Measurements from ENCODE around the gene TSPAN5. TPM values are rescaled to one million over a fixed set of nuclear protein-coding genes. Genes with fewer than 3 reads are reported as not detected.
A peak's percentile ranks its signal among the peaks of the same experiment; 100 is the strongest.

TSPAN5 gene
- total and polyA plus RNA-seq, 9 of the 15 experiments (the other 6 are each of a cell fraction or from before 2014, with no cell fraction given): 0.58 to 6.6 (median 0.73) TPM

DNA sequence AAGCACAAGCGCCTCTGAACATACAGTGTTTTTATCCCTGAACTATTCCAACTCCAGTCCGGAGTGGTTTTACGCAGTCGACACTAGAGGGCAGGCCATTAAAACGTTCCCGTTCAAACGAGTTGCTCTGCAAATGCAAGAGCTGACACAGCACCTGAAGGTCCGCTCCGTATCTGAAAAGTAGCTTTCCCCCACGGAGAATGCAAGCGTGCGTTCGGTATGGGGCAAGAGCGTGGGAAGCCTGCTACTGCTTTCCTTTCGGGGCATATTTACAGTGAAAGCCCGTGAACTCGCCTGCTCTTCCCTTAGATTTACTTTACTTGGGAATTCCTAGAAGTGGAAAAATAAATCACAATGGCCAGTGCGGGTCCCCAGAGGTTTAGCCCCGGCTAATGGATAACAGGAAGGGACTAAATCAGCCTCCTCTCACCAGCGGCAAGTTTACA is 190.8 kb downstream of the TSPAN5 start (continued):
- TF ChIP-seq NR1H2 (CRISPR knock-in tag; IDR thresholded peaks at IDR 0.05) (no peak), TAF1 (IDR thresholded peaks at IDR 0.05; ENCODE audit: control insufficient read depth, extremely low read depth, insufficient read depth, low read length, severe bottlenecking) (no peak), RAD21 (CRISPR knock-in tag; conservative IDR thresholded peaks at IDR 0.05 in 1 of 2, IDR thresholded peaks at IDR 0.05 in 1 of 2) (peak; percentile 86 to 87), TOE1 (IDR thresholded peaks at IDR 0.05; ENCODE audit: borderline replicate concordance) (no peak), TOE1 (CRISPR knock-in tag; IDR thresholded peaks at IDR 0.05; ENCODE audit: borderline replicate concordance, low read depth) (no peak), ZNF23 (CRISPR knock-in tag; IDR thresholded peaks at IDR 0.05) (no peak), ATF7 (IDR thresholded peaks at IDR 0.05) (no peak), MYNN (IDR thresholded peaks at IDR 0.05) (no peak), MYNN (CRISPR knock-in tag; IDR thresholded peaks at IDR 0.05) (no peak), RFX7 (CRISPR knock-in tag; IDR thresholded peaks at IDR 0.05) (no peak), CC2D1A (IDR thresholded peaks at IDR 0.05) (peak; percentile 57), CREB1 (IDR thresholded peaks at IDR 0.05) (no peak), CREB1 (CRISPR knock-in tag; IDR thresholded peaks at IDR 0.05) (peak; percentile 52; the same call in 1 of the 2 replicates), ZNF232 (CRISPR knock-in tag; IDR thresholded peaks at IDR 0.05) (no peak), TAF9B (IDR thresholded peaks at IDR 0.05; ENCODE audit: partially characterized antibody) (no peak), TEAD2 (tag; IDR thresholded peaks at IDR 0.05) (no peak), XRCC4 (IDR thresholded peaks at IDR 0.05; ENCODE audit: extremely low read depth, insufficient read depth, insufficient read length) (no peak), ZNF24 (IDR thresholded peaks at IDR 0.05) (peak; percentile 20; the same call in 1 of the 2 replicates), JUNB (CRISPR knock-in tag; conservative IDR thresholded peaks at IDR 0.05) (no peak)
- TF ChIP-seq, protein P1, sequence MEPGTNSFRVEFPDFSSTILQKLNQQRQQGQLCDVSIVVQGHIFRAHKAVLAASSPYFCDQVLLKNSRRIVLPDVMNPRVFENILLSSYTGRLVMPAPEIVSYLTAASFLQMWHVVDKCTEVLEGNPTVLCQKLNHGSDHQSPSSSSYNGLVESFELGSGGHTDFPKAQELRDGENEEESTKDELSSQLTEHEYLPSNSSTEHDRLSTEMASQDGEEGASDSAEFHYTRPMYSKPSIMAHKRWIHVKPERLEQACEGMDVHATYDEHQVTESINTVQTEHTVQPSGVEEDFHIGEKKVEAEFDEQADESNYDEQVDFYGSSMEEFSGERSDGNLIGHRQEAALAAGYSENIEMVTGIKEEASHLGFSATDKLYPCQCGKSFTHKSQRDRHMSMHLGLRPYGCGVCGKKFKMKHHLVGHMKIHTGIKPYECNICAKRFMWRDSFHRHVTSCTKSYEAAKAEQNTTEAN (CRISPR knock-in tag; IDR thresholded peaks at IDR 0.05): no peak
- TF ChIP-seq, protein P2, sequence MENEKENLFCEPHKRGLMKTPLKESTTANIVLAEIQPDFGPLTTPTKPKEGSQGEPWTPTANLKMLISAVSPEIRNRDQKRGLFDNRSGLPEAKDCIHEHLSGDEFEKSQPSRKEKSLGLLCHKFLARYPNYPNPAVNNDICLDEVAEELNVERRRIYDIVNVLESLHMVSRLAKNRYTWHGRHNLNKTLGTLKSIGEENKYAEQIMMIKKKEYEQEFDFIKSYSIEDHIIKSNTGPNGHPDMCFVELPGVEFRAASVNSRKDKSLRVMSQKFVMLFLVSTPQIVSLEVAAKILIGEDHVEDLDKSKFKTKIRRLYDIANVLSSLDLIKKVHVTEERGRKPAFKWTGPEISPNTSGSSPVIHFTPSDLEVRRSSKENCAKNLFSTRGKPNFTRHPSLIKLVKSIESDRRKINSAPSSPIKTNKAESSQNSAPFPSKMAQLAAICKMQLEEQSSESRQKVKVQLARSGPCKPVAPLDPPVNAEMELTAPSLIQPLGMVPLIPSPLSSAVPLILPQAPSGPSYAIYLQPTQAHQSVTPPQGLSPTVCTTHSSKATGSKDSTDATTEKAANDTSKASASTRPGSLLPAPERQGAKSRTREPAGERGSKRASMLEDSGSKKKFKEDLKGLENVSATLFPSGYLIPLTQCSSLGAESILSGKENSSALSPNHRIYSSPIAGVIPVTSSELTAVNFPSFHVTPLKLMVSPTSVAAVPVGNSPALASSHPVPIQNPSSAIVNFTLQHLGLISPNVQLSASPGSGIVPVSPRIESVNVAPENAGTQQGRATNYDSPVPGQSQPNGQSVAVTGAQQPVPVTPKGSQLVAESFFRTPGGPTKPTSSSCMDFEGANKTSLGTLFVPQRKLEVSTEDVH (IDR thresholded peaks at IDR 0.05; ENCODE audit: low read depth, partially characterized antibody): no peak

All from K562 (cell line).